Subcutaneous adipose tissue (tissue), 4 donors: ENCODE data around the gene PLA2G4D. TPM values are rescaled to one million over a fixed set of nuclear protein-coding genes. Genes with fewer than 3 reads are reported as not detected.

ENCODE experiments used
- total RNA-seq, 4 donors: library from RNA; depleted of rRNA; stranded (reverse); fragments of >200 nt; gene quantifications; one replicate each; pipeline ENCODE4 v1.1.0, GENCODE V29; 2016
- TF ChIP-seq, protein P1 (sequence below): fragments of 450-650 bp; IDR thresholded peaks from one replicate; pipeline ENCODE4 v1.5.1; 2016; ENCODE audit warnings: low read depth, mild to moderate bottlenecking, control low read depth, antibody characterized with exemption, moderate library complexity

Gene PLA2G4D
- total RNA-seq, 4 donors from 2014 or later, result 0.57 TPM; not detected in 3

DNA sequence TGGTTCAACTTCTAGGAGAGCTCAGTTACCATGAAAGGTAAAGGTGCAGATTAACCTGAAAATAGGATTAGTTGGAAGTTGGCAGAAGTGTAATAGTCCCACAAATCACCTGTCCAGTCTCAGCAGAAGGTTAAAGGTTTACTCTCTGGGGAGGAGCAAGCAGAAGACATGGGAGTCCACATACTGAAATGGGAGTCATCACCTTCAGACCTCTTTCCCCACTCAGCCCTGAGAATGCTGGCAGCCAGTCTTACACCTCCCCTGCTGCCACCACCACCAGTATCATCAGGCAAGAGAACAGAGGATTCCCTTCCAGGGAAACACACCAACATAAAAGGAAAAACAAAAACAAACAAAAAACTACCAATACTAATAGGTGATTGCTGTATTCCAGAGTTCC, 13.8 kb upstream of the PLA2G4D start:
- TF ChIP-seq, protein P1, sequence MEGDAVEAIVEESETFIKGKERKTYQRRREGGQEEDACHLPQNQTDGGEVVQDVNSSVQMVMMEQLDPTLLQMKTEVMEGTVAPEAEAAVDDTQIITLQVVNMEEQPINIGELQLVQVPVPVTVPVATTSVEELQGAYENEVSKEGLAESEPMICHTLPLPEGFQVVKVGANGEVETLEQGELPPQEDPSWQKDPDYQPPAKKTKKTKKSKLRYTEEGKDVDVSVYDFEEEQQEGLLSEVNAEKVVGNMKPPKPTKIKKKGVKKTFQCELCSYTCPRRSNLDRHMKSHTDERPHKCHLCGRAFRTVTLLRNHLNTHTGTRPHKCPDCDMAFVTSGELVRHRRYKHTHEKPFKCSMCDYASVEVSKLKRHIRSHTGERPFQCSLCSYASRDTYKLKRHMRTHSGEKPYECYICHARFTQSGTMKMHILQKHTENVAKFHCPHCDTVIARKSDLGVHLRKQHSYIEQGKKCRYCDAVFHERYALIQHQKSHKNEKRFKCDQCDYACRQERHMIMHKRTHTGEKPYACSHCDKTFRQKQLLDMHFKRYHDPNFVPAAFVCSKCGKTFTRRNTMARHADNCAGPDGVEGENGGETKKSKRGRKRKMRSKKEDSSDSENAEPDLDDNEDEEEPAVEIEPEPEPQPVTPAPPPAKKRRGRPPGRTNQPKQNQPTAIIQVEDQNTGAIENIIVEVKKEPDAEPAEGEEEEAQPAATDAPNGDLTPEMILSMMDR, result no peak

DNA sequence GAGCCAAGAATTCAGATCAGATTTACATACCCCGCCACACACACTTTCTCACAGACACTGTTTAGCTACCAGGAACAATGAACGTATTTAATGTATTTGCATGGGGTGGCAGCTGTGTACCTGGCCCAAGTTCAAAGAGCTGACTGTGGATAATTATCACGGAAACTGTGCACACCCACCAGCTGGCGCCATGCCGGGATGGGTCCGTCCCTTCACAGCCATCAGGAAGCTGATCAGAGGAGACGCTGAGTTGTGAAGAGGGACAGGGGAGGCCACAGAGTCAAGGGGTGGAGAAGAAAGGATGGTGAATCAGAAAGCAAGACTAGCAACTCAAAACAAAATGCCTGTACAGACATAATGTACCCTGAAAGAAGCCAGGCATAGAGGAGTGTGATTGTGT, 13.1 kb upstream of the PLA2G4D start:
- TF ChIP-seq, protein P1, result no peak

DNA sequence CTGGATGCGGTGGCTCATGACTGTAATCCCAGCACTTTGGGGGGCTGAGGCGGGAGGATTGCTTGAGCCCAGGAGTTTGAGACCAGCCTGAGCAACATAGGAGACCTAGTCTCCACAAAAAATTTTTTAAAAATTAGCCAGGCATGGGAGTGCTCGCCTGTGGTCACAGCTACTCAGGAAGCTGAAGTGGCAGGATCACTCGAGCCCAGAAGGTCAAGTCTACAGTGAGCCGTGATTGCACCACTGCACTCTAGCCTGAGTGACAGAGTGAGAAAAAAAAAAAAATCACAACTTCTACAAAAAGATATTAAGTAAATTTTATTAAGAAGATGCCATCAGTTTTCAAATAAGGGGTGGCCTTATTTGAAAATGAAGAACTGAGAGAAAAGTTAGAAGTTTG, 11.9 kb upstream of the PLA2G4D start:
- TF ChIP-seq, protein P1, result no peak

DNA sequence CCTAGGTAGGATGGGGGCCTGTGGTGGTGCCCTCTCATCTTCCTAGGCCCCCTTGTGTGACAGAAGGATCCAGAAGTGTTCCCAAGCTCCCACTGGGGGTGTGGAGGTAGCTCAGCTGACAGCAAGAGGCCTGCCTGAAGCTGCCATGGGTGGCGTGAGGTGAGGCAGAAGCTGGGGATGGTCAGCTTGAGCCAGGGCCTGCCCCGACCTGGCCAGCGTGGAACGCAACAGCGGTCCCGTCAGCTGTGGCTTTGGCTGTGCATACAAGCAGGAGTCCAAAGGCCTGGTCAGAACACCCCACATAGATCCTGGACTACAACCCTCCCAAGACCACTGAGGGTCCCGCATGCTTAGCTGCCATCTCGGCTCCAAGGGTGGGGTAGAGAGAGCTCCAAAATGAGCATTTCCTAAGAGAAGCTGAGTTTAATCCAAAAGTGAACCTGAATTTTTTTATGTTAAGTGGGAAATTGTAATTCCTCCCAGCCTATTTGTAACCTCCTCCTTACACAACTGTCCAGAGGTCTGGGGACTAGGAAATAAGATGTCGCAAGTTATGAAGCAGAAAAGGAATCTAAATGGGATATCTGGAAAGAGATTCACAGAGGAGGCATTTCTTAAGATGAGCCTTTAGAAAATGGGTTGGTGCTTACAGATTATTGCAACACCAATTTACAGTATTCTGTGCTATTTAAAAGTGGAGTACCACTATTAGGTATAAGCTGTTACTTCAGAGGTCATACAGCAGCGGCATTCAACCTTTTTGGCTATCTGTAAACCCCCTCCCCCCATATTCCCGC, 9.9 kb upstream of the PLA2G4D start:
- TF ChIP-seq, protein P1, result no peak

DNA sequence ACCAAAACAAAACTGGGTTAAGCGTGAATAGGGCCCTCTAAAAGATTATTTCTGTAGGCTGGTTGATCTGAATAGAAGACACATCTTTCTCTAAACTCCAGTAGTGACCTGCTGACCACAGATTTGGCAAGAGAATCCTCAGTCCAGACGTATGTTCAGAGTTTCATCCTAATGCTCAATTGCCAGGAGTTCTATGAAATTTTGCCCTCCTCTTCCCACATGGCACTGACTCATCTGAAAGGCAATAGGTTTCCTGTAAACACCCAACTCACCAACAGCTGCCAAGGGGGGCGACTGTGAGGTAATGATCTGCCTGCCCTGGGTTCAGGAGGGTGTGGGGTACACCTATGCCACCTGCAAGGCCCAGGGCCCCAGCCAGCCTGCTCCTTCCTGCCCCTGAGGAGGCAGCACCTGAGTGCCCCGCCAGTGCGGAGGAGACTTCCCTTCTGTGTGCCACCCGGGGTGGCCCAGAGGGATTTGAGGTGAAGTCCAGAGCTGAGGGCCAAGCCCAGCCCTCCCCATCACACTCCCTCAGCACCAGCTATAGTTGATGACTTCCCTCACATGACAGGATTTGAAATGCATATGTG, 8.4 kb upstream of the PLA2G4D start:
- TF ChIP-seq, protein P1, result no peak

DNA sequence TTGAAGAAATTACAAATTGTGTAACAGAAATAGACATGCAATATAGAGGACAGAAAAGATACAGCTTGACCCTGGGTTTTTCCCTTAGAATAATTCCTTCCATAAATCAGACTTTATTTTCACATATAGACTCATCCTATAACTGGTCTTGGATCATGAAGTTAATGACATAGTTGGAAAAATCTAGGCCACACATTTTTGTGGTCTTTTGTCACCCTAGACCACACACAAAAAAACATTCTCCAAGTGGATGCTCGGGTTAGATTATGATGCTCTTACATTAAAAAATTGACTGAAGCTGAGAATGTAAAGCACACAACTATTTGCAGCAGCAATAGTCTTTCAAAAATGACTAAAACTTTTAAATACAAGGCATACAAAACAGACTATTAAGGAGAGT, 7.5 kb upstream of the PLA2G4D start:
- TF ChIP-seq, protein P1, result no peak

DNA sequence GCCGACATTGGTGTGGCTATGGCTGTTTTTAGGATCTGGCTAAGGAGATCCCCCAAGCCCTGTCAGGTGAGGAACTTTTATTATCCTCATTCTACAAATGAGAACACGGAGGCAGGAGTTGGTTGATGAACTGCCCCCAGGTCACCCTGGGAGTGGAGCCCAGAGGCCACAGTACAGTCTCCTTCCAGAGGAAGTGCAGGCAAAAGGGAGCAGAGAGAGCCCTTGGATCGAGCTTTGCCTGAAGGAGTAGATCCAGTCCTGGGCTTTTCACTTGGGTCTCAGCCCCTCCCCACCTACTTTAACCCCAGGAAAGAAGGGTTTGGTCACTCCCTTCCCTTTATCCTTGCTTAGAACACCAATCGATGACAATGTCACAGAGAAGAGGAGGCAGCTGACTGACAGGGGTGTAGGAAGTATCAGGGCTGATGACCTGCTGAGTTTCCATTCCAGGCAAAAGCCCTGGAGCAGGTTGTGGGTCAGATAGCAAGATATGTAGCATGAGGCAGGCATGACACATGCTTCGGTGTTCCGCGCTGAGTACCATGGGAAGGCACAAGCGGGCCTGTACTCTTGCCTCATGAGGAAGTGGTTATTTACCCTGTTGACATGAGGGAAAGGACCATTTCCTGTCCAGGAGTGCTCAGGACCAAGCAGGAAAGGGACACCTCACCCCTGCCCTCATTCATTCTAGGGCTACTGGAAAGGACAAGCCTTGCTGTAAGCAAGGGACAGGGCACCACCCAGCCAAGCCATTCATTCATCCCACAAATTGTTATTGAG, 5.8 kb upstream of the PLA2G4D start:
- TF ChIP-seq, protein P1, result no peak
